MCF 10A (cell line): Measurements from ENCODE around the gene DYNC1H1. TPM values are rescaled to one million over a fixed set of nuclear protein-coding genes. Genes with fewer than 3 reads are reported as not detected.

Source experiments
- BruUV-seq: library from RNA; stranded (reverse); fragments of 400-500 nt; replicated peaks from 2 replicates; lab custom pipeline; 2021; lab: Mats Ljungman, UMichigan
- CTCF ChIA-PET: fragments of 300-600 bp; sonication (Branson Sonifier 250); formaldehyde crosslinking; extraction: SDS; loops from one replicate; lab custom pipeline; 2021; ENCODE audit warnings: antibody characterized with exemption, inconsistent platforms; lab: Yijun Ruan, JAX
- POLR2A ChIA-PET: fragments of 300-600, 350-650 bp; sonication (Branson Sonifier 250); formaldehyde crosslinking; extraction: SDS; loops from one replicate; lab custom pipeline; 2020; ENCODE audit warnings: antibody characterized with exemption, inconsistent platforms; lab: Yijun Ruan, JAX
- DNase-seq: peaks from one replicate; pipeline ENCODE4 v3.0.0-alpha.2; 2018; ENCODE audit not compliant: unreplicated experiment
- H3K27ac Mint-ChIP-seq: one replicate; pipeline ENCODE4 v1.8.0; 2022; ENCODE audit warnings: mild to moderate bottlenecking, low read depth, mixed read lengths; ENCODE audit not compliant: unreplicated experiment
- H3K27me3 Mint-ChIP-seq: one replicate; pipeline ENCODE4 v1.8.0; 2022; ENCODE audit warnings: mixed read lengths; ENCODE audit not compliant: insufficient read depth, unreplicated experiment
- H3K36me3 Mint-ChIP-seq: one replicate; pipeline ENCODE4 v1.8.0; 2022; ENCODE audit warnings: mild to moderate bottlenecking, moderate library complexity, mixed read lengths; ENCODE audit not compliant: insufficient read depth, unreplicated experiment
- H3K4me1 Mint-ChIP-seq: one replicate; pipeline ENCODE4 v1.8.0; 2022; ENCODE audit warnings: mixed read lengths; ENCODE audit not compliant: insufficient read depth, unreplicated experiment
- H3K4me3 Mint-ChIP-seq: one replicate; pipeline ENCODE4 v1.8.0; 2022; ENCODE audit warnings: mild to moderate bottlenecking, moderate library complexity, mixed read lengths; ENCODE audit not compliant: unreplicated experiment
- H3K9me3 Mint-ChIP-seq: one replicate; pipeline ENCODE4 v1.8.0; 2022; ENCODE audit warnings: mixed read lengths; ENCODE audit not compliant: unreplicated experiment
- intact Hi-C: fragments of 100-400 bp; cut with micrococcal nuclease; formaldehyde crosslinking; loops from 2 replicates; pipeline ENCODE4 v1.14.1; 2022
- total RNA-seq: library from RNA; stranded (reverse); gene quantifications from 2 replicates; pipeline ENCODE4 v1.2.3, GENCODE V29; 2022
- TF ChIP-seq, protein P1 (sequence below): fragments of 200-600 bp; IDR thresholded peaks from one replicate; pipeline ENCODE4 v1.8.0; 2022; ENCODE audit warnings: antibody characterized with exemption, mild to moderate bottlenecking; ENCODE audit not compliant: unreplicated experiment

Gene DYNC1H1
- total RNA-seq, 1 experiment from 2014 or later, result 704 TPM

- Mint-ChIP-seq H3K36me3 (peaks cover 97% of the 10 kb centered on the region), H3K27me3 (no peaks in the 10 kb centered on the region), H3K9me3 (no peaks in the 10 kb centered on the region), H3K4me3 (peak overlapping the region; percentile 42), H3K27ac (peak overlapping the region; percentile 90), H3K4me1 (peaks cover 30% of the 10 kb centered on the region)
- CTCF ChIA-PET, result interaction anchor here (0.8 to 4.3 kb wide), 4 partner anchors 10 to 285 kb away, joined by 3 to 20 read pairs (median 3); no protein-coding TSS in a partner anchor
- POLR2A ChIA-PET, result interaction anchor here (0.6 to 2.0 kb wide), 13 partner anchors 11 to 290 kb away, joined by 3 to 7 read pairs (median 4); partner anchors contain the start of gene WDR20
- no TSS peak for BruUV-seq
- TF ChIP-seq, protein P1, sequence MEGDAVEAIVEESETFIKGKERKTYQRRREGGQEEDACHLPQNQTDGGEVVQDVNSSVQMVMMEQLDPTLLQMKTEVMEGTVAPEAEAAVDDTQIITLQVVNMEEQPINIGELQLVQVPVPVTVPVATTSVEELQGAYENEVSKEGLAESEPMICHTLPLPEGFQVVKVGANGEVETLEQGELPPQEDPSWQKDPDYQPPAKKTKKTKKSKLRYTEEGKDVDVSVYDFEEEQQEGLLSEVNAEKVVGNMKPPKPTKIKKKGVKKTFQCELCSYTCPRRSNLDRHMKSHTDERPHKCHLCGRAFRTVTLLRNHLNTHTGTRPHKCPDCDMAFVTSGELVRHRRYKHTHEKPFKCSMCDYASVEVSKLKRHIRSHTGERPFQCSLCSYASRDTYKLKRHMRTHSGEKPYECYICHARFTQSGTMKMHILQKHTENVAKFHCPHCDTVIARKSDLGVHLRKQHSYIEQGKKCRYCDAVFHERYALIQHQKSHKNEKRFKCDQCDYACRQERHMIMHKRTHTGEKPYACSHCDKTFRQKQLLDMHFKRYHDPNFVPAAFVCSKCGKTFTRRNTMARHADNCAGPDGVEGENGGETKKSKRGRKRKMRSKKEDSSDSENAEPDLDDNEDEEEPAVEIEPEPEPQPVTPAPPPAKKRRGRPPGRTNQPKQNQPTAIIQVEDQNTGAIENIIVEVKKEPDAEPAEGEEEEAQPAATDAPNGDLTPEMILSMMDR, result no peak
- intact Hi-C loops, result loop anchor here (2.0 kb wide), 2 partner anchors 64 to 68 kb away; partner anchors contain the start of gene DYNC1H1
- DNase-seq, result peak; percentile 20
These were observed 64.4 kb downstream of the DYNC1H1 start for GRCh38 chr14:102028733-102029132.

DNA sequence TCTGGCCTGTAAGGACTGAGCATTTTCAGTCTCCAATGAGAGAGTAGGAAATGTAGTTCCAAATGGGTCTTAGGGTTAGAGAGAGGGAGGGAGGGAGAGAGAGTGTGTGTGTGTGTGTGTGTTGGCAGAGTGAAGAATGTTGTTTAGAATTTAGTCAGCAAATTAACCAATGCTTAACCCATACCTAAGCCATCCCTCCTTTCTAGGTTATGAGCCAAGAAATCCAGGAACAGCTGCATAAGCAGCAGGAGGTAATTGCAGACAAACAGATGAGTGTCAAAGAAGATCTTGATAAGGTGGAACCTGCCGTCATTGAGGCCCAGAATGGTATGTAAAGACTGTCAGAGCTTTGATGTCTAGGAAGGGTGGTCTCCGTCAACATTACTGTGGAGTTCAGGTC, 65.6 kb downstream of the DYNC1H1 start:
- POLR2A ChIA-PET, result interaction anchor here (0.7 to 0.9 kb wide), 3 partner anchors 10 to 1131 kb away, joined by 3 to 4 read pairs (median 3); no protein-coding TSS in a partner anchor
- intact Hi-C loops, result loop anchor here (2.0 kb wide), 2 partner anchors 65 to 67 kb away; partner anchors contain the start of gene DYNC1H1
- no peak overlapping the region for H3K4me3 Mint-ChIP-seq
- CTCF ChIA-PET, result interaction anchor here (0.6 to 4.3 kb wide), 4 partner anchors 32 to 275 kb away, joined by 3 to 20 read pairs (median 4); partner anchors contain the start of gene MOK
- no peaks in the 10 kb centered on the region for H3K9me3 Mint-ChIP-seq
- no TSS peak for BruUV-seq
- H3K27ac Mint-ChIP-seq, result peak overlapping the region; percentile 90
- no peaks in the 10 kb centered on the region for H3K27me3 Mint-ChIP-seq
- H3K4me1 Mint-ChIP-seq, result peaks cover 35% of the 10 kb centered on the region
- H3K36me3 Mint-ChIP-seq, result peaks cover 99% of the 10 kb centered on the region
- DNase-seq, result no peak
- TF ChIP-seq, protein P1, result no peak

GRCh38 chr14:102033241-102033640, 68.9 kb downstream of the DYNC1H1 start:
- Mint-ChIP-seq H3K4me3 (no peak overlapping the region), H3K36me3 (peaks cover 99% of the 10 kb centered on the region), H3K4me1 (peaks cover 25% of the 10 kb centered on the region), H3K27ac (no peak overlapping the region), H3K27me3 (no peaks in the 10 kb centered on the region), H3K9me3 (no peaks in the 10 kb centered on the region)
- TF ChIP-seq, protein P1, result no peak
- BruUV-seq, result no TSS peak
- no peak for DNase-seq
- ChIA-PET POLR2A (interaction anchor here (0.6 kb wide), 2 partner anchors 11 to 67 kb away, joined by 3 read pairs; no protein-coding TSS in a partner anchor), CTCF (interaction anchor here (0.6 to 1.1 kb wide), 3 partner anchors 14 to 76 kb away, joined by 3 to 5 read pairs (median 3); no protein-coding TSS in a partner anchor)
- intact Hi-C loops, result no loop called here

GRCh38 chr14:102034301-102034700, 69.9 kb downstream of the DYNC1H1 start:
- intact Hi-C loops, result no loop called here
- Mint-ChIP-seq H3K9me3 (no peaks in the 10 kb centered on the region), H3K27me3 (no peaks in the 10 kb centered on the region), H3K36me3 (peaks cover 99% of the 10 kb centered on the region), H3K4me1 (peaks cover 14% of the 10 kb centered on the region), H3K4me3 (no peak overlapping the region), H3K27ac (peak overlapping the region; percentile 51)
- ChIA-PET CTCF (interaction anchor here (0.7 kb wide), 1 partner anchor 12 kb away, joined by 3 read pairs; no protein-coding TSS in a partner anchor), POLR2A (interaction anchor here (0.6 kb wide), 1 partner anchor 69 kb away, joined by 3 read pairs; the partner anchor contains the start of gene DYNC1H1)
- no peak for DNase-seq
- TF ChIP-seq, protein P1, result no peak
- BruUV-seq, result no TSS peak
